SU-DHL-6 (cell line): ENCODE data around the gene WDR18.
"Not testable (repeated sequence)": the region's sequence is repeated elsewhere in the genome, so short reads cannot be mapped to it uniquely, and the experiment has no call there.

Experiments used
- H2AFZ ChIP-seq: fragments of 200-600 bp; sonication (generic); 2 replicates; pipeline ENCODE4 v1.6.1; 2014; ENCODE audit warnings: low read depth, mild to moderate bottlenecking, moderate library complexity, mixed read lengths, antibody characterized with exemption, low read length; ENCODE audit not compliant: severe bottlenecking
- H3F3A ChIP-seq: fragments of 200-600 bp; shearing (Covaris generic); 2 replicates; pipeline ENCODE4 v1.6.0; 2016; ENCODE audit warnings: antibody characterized with exemption, mild to moderate bottlenecking; ENCODE audit not compliant: insufficient read depth
- H3K27ac ChIP-seq: fragments of 200-600 bp; sonication (generic); 2 replicates; pipeline ENCODE4 v1.5.1; 2016; ENCODE audit warnings: low read depth, mild to moderate bottlenecking, low read length, moderate library complexity, mixed read lengths
- H3K27me3 ChIP-seq: fragments of 200-600 bp; sonication (generic), shearing (Covaris generic); 2 replicates; pipeline ENCODE4 v1.6.0; 2014; ENCODE audit warnings: mild to moderate bottlenecking, low read length
- H3K36me3 ChIP-seq: fragments of 200-600 bp; sonication (generic); 2 replicates; pipeline ENCODE4 v1.6.1; 2014; ENCODE audit warnings: mild to moderate bottlenecking, low read length, mixed read lengths
- H3K4me2 ChIP-seq: fragments of 300-600, 200-600 bp; shearing (Covaris generic), sonication (generic); 2 replicates; pipeline ENCODE4 v1.6.0; 2014; ENCODE audit warnings: low read length, low read depth, mild to moderate bottlenecking; ENCODE audit not compliant: poor library complexity, severe bottlenecking
- H3K4me3 ChIP-seq: fragments of 200-600 bp; sonication (generic); 2 replicates; pipeline ENCODE4 v1.5.1; 2014; ENCODE audit warnings: antibody characterized with exemption, low read length, mild to moderate bottlenecking, mixed read lengths; ENCODE audit not compliant: insufficient read depth, poor library complexity, severe bottlenecking
- H3K79me2 ChIP-seq: fragments of 200-600 bp; sonication (generic); 2 replicates; pipeline ENCODE4 v1.6.1; 2014; ENCODE audit warnings: mild to moderate bottlenecking, low read length, moderate library complexity; ENCODE audit not compliant: insufficient read depth
- H3K9ac ChIP-seq: fragments of 200-600 bp; sonication (generic); 2 replicates; pipeline ENCODE4 v1.7.0; 2014; ENCODE audit warnings: mild to moderate bottlenecking, low read length
- H3K9me2 ChIP-seq: fragments of 200-600 bp; sonication (generic); replicated peaks from 2 replicates; pipeline ENCODE4 v1.6.1; 2014; ENCODE audit warnings: low read length; ENCODE audit not compliant: insufficient read depth
- H3K9me3 ChIP-seq: fragments of 200-600 bp; sonication (generic); 2 replicates; pipeline ENCODE4 v1.6.1; 2014; ENCODE audit warnings: low read length, mixed read lengths; ENCODE audit not compliant: insufficient read depth
- H4K20me1 ChIP-seq: fragments of 200-600 bp; sonication (generic); 2 replicates; pipeline ENCODE4 v1.6.1; 2014; ENCODE audit warnings: low read depth, mild to moderate bottlenecking, antibody characterized with exemption, low read length, moderate library complexity, mixed read lengths
- EZH2phosphoT487 ChIP-seq: fragments of 200-600 bp; sonication (generic), shearing (Covaris generic); conservative IDR thresholded peaks from 2 replicates; pipeline ENCODE4 v1.6.1; 2018; ENCODE audit warnings: mild to moderate bottlenecking, antibody characterized with exemption, low read length, moderate library complexity, mixed read lengths
- TF ChIP-seq, protein P1 (sequence below): fragments of 200-600 bp; sonication (generic); IDR thresholded peaks from one replicate; pipeline ENCODE4 v1.5.1; 2017; ENCODE audit warnings: antibody characterized with exemption, mild to moderate bottlenecking, low read length, moderate library complexity; ENCODE audit not compliant: insufficient read depth, poor library complexity, severe bottlenecking

Gene WDR18

DNA sequence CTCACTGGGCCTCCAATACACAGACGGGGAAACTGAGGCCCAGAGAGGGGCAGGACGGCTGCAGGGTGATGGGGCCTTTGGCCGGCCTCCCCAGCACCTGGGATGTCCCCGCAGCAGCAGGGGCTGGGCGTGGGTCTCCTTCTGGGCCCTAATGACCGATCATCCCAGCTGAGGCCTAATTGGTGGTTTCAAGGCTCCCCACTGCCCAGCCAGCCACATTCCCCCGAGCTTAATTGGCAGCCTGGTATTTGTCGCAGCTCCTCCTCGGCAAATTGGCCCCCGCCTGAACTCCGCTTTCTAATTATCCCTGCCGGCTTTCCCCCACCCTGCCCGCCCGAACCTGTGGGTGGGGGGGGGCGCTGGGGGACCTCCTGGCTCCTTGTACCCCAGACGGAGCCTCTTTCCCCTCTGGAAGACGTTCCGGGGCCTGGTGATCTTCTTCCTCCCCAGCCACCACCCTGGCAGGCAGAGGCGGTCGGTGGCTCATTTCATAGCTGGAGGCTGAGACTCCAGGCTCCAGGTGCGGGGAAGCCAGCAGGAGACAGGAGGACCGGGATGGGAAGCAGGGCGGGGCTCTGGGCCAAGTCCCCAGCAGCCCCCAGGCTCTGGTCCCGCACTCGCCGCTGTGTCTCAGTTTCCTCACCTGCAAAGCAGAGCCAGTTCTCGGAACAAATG, 27.2 kb upstream of the WDR18 start:
- Histone ChIP-seq H3K9ac (no peak overlapping the region), H3K9me2 (no peaks in the 10 kb centered on the region), H3K9me3 (no peaks in the 10 kb centered on the region), H3K4me2 (no peak overlapping the region), H3K36me3 (no peaks in the 10 kb centered on the region), H3K4me3 (no peak overlapping the region), H3K27me3 (no peaks in the 10 kb centered on the region), H4K20me1 (no peaks in the 10 kb centered on the region), H2AFZ (no peak overlapping the region), H3K27ac (no peak overlapping the region), H3F3A (no peaks in the 10 kb centered on the region), H3K79me2 (no peaks in the 10 kb centered on the region)
- no peak for TF ChIP-seq EZH2phosphoT487
- TF ChIP-seq, protein P1, sequence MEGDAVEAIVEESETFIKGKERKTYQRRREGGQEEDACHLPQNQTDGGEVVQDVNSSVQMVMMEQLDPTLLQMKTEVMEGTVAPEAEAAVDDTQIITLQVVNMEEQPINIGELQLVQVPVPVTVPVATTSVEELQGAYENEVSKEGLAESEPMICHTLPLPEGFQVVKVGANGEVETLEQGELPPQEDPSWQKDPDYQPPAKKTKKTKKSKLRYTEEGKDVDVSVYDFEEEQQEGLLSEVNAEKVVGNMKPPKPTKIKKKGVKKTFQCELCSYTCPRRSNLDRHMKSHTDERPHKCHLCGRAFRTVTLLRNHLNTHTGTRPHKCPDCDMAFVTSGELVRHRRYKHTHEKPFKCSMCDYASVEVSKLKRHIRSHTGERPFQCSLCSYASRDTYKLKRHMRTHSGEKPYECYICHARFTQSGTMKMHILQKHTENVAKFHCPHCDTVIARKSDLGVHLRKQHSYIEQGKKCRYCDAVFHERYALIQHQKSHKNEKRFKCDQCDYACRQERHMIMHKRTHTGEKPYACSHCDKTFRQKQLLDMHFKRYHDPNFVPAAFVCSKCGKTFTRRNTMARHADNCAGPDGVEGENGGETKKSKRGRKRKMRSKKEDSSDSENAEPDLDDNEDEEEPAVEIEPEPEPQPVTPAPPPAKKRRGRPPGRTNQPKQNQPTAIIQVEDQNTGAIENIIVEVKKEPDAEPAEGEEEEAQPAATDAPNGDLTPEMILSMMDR, result no peak

- not testable (repeated sequence) for H3K79me2 ChIP-seq, H4K20me1 ChIP-seq, H3K9me2 ChIP-seq, H3K4me2 ChIP-seq, H3K9ac ChIP-seq, H3K36me3 ChIP-seq, H3K4me3 ChIP-seq, H2AFZ ChIP-seq, H3K27ac ChIP-seq, H3K9me3 ChIP-seq, H3K27me3 ChIP-seq, H3F3A ChIP-seq
Observed at GRCh38 chr19:957578-957977, 26.6 kb upstream of the WDR18 start.

- Histone ChIP-seq H3K9me3 (no peaks in the 10 kb centered on the region), H2AFZ (no peak overlapping the region), H3F3A (no peaks in the 10 kb centered on the region), H3K4me3 (no peak overlapping the region), H3K4me2 (no peak overlapping the region), H3K27ac (no peak overlapping the region), H3K27me3 (no peaks in the 10 kb centered on the region), H3K79me2 (no peaks in the 10 kb centered on the region), H4K20me1 (no peaks in the 10 kb centered on the region), H3K9me2 (no peaks in the 10 kb centered on the region), H3K36me3 (no peaks in the 10 kb centered on the region), H3K9ac (no peak overlapping the region)
- no peak for TF ChIP-seq EZH2phosphoT487
- TF ChIP-seq, protein P1, result no peak
Observed at GRCh38 chr19:958967-959855, 24.9 kb upstream of the WDR18 start.

- no peak overlapping the region for H3K9ac ChIP-seq
- H3F3A ChIP-seq, result no peaks in the 10 kb centered on the region
- no peak overlapping the region for H2AFZ ChIP-seq
- H3K79me2 ChIP-seq, result no peaks in the 10 kb centered on the region
- H3K9me3 ChIP-seq, result no peaks in the 10 kb centered on the region
- H3K4me3 ChIP-seq, result no peak overlapping the region
- H3K4me2 ChIP-seq, result no peak overlapping the region
- H3K27ac ChIP-seq, result no peak overlapping the region
- no peaks in the 10 kb centered on the region for H3K9me2 ChIP-seq
- no peaks in the 10 kb centered on the region for H3K36me3 ChIP-seq
- TF ChIP-seq, protein P1, result no peak
- no peak for TF ChIP-seq EZH2phosphoT487
- H4K20me1 ChIP-seq, result no peaks in the 10 kb centered on the region
- no peaks in the 10 kb centered on the region for H3K27me3 ChIP-seq
Observed at GRCh38 chr19:960020-960419, 24.1 kb upstream of the WDR18 start.
